HCT116 (cell line): ENCODE data around the gene DPYD. TPM values are rescaled to one million over a fixed set of nuclear protein-coding genes. Genes with fewer than 3 reads are reported as not detected.
A peak's percentile ranks its signal among the peaks of the same experiment; 100 is the strongest.

Experiments
- ATAC-seq: fragments of 200-7000 bp; cut with Tn5 transposase; 2 replicates; pipeline ENCODE4 v1.9.1; 2020; ENCODE audit warnings: mild to moderate bottlenecking, moderate library complexity
- BruUV-seq: library from RNA; stranded (reverse); fragments of 400-500 nt; replicated peaks from 2 replicates; lab custom pipeline; 2021; lab: Mats Ljungman, UMichigan
- CTCF ChIA-PET: fragments of 300-600 bp; sonication (Branson Sonifier 250); formaldehyde crosslinking; loops from one replicate; lab custom pipeline; 2021; ENCODE audit warnings: antibody characterized with exemption; lab: Charles Lee
- POLR2A ChIA-PET: fragments of 300-600, 350-600 bp; sonication (Branson Sonifier 250); formaldehyde crosslinking; loops from one replicate; lab custom pipeline; 2021; ENCODE audit warnings: antibody characterized with exemption; lab: Charles Lee
- RAD21 ChIA-PET, 2 experiments: fragments of 300-600 bp; sonication (Branson Sonifier 250); formaldehyde crosslinking; loops; one replicate each; lab custom pipeline; 2023; ENCODE audit warnings: low total read pairs in 2 of 2; ENCODE audit not compliant: uncharacterized antibody in 2 of 2, unreplicated experiment in 2 of 2, low non-redundant PET in 1 of 2; lab: Charles Lee
- DNase-seq: peaks from one replicate; pipeline ENCODE4 v3.0.0-alpha.2; 2010; ENCODE audit warnings: low read depth, low spot score
- H2AFZ ChIP-seq: fragments of 200-600 bp; shearing (Covaris generic), sonication (generic); 2 replicates; pipeline ENCODE4 v1.6.1; 2017; ENCODE audit warnings: low read depth, mixed run types, mixed read lengths, antibody characterized with exemption, low read length; ENCODE audit not compliant: poor library complexity, severe bottlenecking
- H3K27ac ChIP-seq: 2 replicates; pipeline ENCODE4 v1.5.1; 2012; ENCODE audit warnings: low read depth, low read length
- H3K27me3 ChIP-seq: fragments of 200-600 bp; sonication (generic); 2 replicates; pipeline ENCODE4 v1.6.1; 2016; ENCODE audit warnings: mixed run types, low read length, mixed read lengths; ENCODE audit not compliant: insufficient read depth
- H3K36me3 ChIP-seq, 2 experiments: fragments of 200-500 bp in 1 of 2; fragments of 200-600 bp in 1 of 2; sonication (Bioruptor generic) in 1 of 2; sonication (generic) in 1 of 2; 2 replicates each; pipeline versions ENCODE4 v1.5.1 to v1.6.1; 2014 to 2016; ENCODE audit warnings: low read length in 2 of 2, inconsistent platforms in 1 of 2, mixed read lengths in 1 of 2, mixed run types in 1 of 2; ENCODE audit not compliant: insufficient read depth in 2 of 2, control insufficient read depth in 1 of 2
- H3K4me1 ChIP-seq, 2 experiments: fragments of 200-600 bp in 1 of 2; sonication (generic) in 1 of 2; 2 replicates each; pipeline versions ENCODE4 v1.5.1 to v1.6.1; 2012 to 2017; ENCODE audit warnings: low read length in 2 of 2, inconsistent platforms in 1 of 2, mild to moderate bottlenecking in 1 of 2, mixed read lengths in 1 of 2, mixed run types in 1 of 2, moderate library complexity in 1 of 2; ENCODE audit not compliant: insufficient read depth in 2 of 2, control insufficient read depth in 1 of 2
- H3K4me2 ChIP-seq: fragments of 200-600 bp; sonication (generic); 2 replicates; pipeline ENCODE4 v1.6.1; 2017; ENCODE audit warnings: mixed run types, low read length, mixed read lengths
- H3K4me3 ChIP-seq, 2 experiments: fragments of 200-600 bp in 1 of 2; sonication (generic) in 1 of 2; replicated peaks in 1 of 2; 2 replicates each; pipeline ENCODE4 v1.5.1; 2011 to 2016; ENCODE audit warnings: low read length in 2 of 2, control low read depth in 1 of 2, low read depth in 1 of 2, mild to moderate bottlenecking in 1 of 2, mixed read lengths in 1 of 2, mixed run types in 1 of 2
- H3K79me2 ChIP-seq: fragments of 200-600 bp; sonication (generic); 2 replicates; pipeline ENCODE4 v1.6.1; 2017; ENCODE audit warnings: mild to moderate bottlenecking, mixed run types, low read length, moderate library complexity, mixed read lengths; ENCODE audit not compliant: insufficient read depth
- H3K9ac ChIP-seq: fragments of 200-600 bp; sonication (generic); 2 replicates; pipeline ENCODE4 v1.6.1; 2016; ENCODE audit warnings: low read length, mixed read lengths
- H3K9me2 ChIP-seq: fragments of 200-600 bp; sonication (generic), shearing (Covaris generic); 2 replicates; pipeline ENCODE4 v1.6.1; 2017; ENCODE audit warnings: mixed run types, mild to moderate bottlenecking, moderate library complexity; ENCODE audit not compliant: insufficient read depth
- H3K9me3 ChIP-seq, 2 experiments: fragments of 200-500 bp in 1 of 2; fragments of 200-600 bp in 1 of 2; sonication (Bioruptor generic) in 1 of 2; sonication (generic) in 1 of 2; 2 replicates each; pipeline ENCODE4 v1.6.1; 2014 to 2017; ENCODE audit warnings: low read length in 2 of 2, mixed read lengths in 2 of 2, inconsistent platforms in 1 of 2, low read depth in 1 of 2, mild to moderate bottlenecking in 1 of 2, mixed run types in 1 of 2, moderate library complexity in 1 of 2; ENCODE audit not compliant: control insufficient read depth in 1 of 2, insufficient read depth in 1 of 2
- H4K20me1 ChIP-seq: fragments of 200-600 bp; sonication (generic), shearing (Covaris generic); 2 replicates; pipeline ENCODE4 v1.6.1; 2017; ENCODE audit warnings: mixed run types, mild to moderate bottlenecking, moderate library complexity; ENCODE audit not compliant: insufficient read depth
- CBX3 ChIP-seq: IDR thresholded peaks from 2 replicates; pipeline ENCODE4 v1.6.1; 2012; ENCODE audit warnings: low read depth
- CEBPB ChIP-seq: IDR thresholded peaks from 2 replicates; pipeline ENCODE4 v1.6.1; 2012; ENCODE audit warnings: low read depth
- EGR1 ChIP-seq: IDR thresholded peaks from 2 replicates; pipeline ENCODE4 v1.6.1; 2012; ENCODE audit warnings: low read depth
- EZH2 ChIP-seq: fragments of 200-600 bp; sonication (generic); IDR thresholded peaks from 2 replicates; pipeline ENCODE4 v1.6.1; 2017; ENCODE audit warnings: antibody characterized with exemption, mixed run types
- EZH2phosphoT487 ChIP-seq: fragments of 200-600 bp; IDR thresholded peaks from 2 replicates; pipeline ENCODE4 v1.6.1; 2018; ENCODE audit warnings: antibody characterized with exemption, borderline replicate concordance
- FOSL1 ChIP-seq: IDR thresholded peaks from 2 replicates; pipeline ENCODE4 v1.6.1; 2012; ENCODE audit warnings: low read depth
- JUND ChIP-seq: IDR thresholded peaks from 2 replicates; pipeline ENCODE4 v1.6.1; 2012
- MAX ChIP-seq: IDR thresholded peaks from 2 replicates; pipeline ENCODE4 v1.6.1; 2012
- POLR2A ChIP-seq: IDR thresholded peaks from 2 replicates; pipeline ENCODE4 v1.7.0; 2011; ENCODE audit warnings: borderline replicate concordance; ENCODE audit not compliant: insufficient read depth, insufficient read length; ENCODE audit errors: extremely low read depth
- RAD21 ChIP-seq: IDR thresholded peaks from 2 replicates; pipeline ENCODE4 v1.6.1; 2012; ENCODE audit warnings: low read depth, mild to moderate bottlenecking
- SIN3A ChIP-seq: IDR thresholded peaks from 2 replicates; pipeline ENCODE4 v1.6.1; 2012; ENCODE audit warnings: low read depth
- SP1 ChIP-seq: IDR thresholded peaks from 2 replicates; pipeline ENCODE4 v1.6.1; 2012; ENCODE audit warnings: low read depth
- SRF ChIP-seq: IDR thresholded peaks from 2 replicates; pipeline ENCODE4 v1.6.1; 2012; ENCODE audit warnings: low read depth
- YY1 ChIP-seq: IDR thresholded peaks from 2 replicates; pipeline ENCODE4 v1.6.1; 2011; ENCODE audit warnings: low read length, low read depth, moderate library complexity, mild to moderate bottlenecking; ENCODE audit not compliant: insufficient replicate concordance; ENCODE audit errors: extremely low read depth
- ZFX ChIP-seq: fragments of 450-650 bp; IDR thresholded peaks from 2 replicates; pipeline ENCODE4 v1.6.1; 2017
- ZNF274 ChIP-seq: fragments of 200-500 bp; sonication (Bioruptor generic); IDR thresholded peaks from 2 replicates; pipeline ENCODE4 v1.6.1; 2014; ENCODE audit warnings: mild to moderate bottlenecking, low read depth, low read length, inconsistent platforms
- intact Hi-C: fragments of 100-400 bp; cut with micrococcal nuclease; formaldehyde crosslinking; loops from 2 replicates; pipeline ENCODE4 v1.10.0; 2022
- total RNA-seq: library from RNA; stranded (reverse); gene quantifications from one replicate; pipeline ENCODE4 v1.2.1, GENCODE V29; 2021; ENCODE audit not compliant: unreplicated experiment
- TF ChIP-seq, protein P1 (sequence below), 3 experiments: fragments of 200-600 bp in 1 of 3; sonication (generic) in 1 of 3; IDR thresholded peaks in 2 of 3; conservative IDR thresholded peaks in 1 of 3; 2 replicates each; pipeline ENCODE4 v1.5.1; 2012 to 2017; ENCODE audit warnings: low read depth in 2 of 3, low read length in 2 of 3, antibody characterized with exemption in 1 of 3, borderline replicate concordance in 1 of 3, control low read depth in 1 of 3, mild to moderate bottlenecking in 1 of 3, mixed read lengths in 1 of 3, mixed run types in 1 of 3, moderate library complexity in 1 of 3; ENCODE audit not compliant: insufficient read depth in 1 of 3
- TF ChIP-seq, protein P2 (sequence below): IDR thresholded peaks from 2 replicates; pipeline ENCODE4 v1.6.1; 2012
- TF ChIP-seq, protein P3 (sequence below): IDR thresholded peaks from 2 replicates; pipeline ENCODE4 v1.6.1; 2011; ENCODE audit warnings: mild to moderate bottlenecking, low read length, moderate library complexity; ENCODE audit not compliant: insufficient replicate concordance; ENCODE audit errors: extremely low read depth
- TF ChIP-seq, protein P4 (sequence below): IDR thresholded peaks from 2 replicates; pipeline ENCODE4 v1.6.1; 2012; ENCODE audit warnings: low read depth

Gene DPYD
- total RNA-seq, 1 experiment from 2014 or later: 1.7 TPM

GRCh38 chr1:97384294-97384968, 536.4 kb downstream of the DPYD start:
- CTCF ChIA-PET: interaction anchor here (0.7 kb wide), 1 partner anchor 22 kb away, joined by 4 read pairs; no protein-coding TSS in a partner anchor
- no TSS peak for BruUV-seq
- Histone ChIP-seq H3K36me3 (no peaks in the 10 kb centered on the region), H3K27me3 (no peaks in the 10 kb centered on the region), H3K9me2 (no peaks in the 10 kb centered on the region), H2AFZ (no peak overlapping the region), H3K9me3 (no peaks in the 10 kb centered on the region), H3K4me2 (peak overlapping the region; percentile 40), H3K4me3 (peak overlapping the region in 1 of 2 experiments; percentile 3; a peak in 1 of 4 replicates), H4K20me1 (no peaks in the 10 kb centered on the region), H3K4me1 (peaks cover 9 to 25% of the 10 kb centered on the region in 2 experiments; a peak in 3 of 4 replicates)
- RAD21 ChIA-PET: interaction anchor here in 1 of 2 experiments (0.7 kb wide), 1 partner anchor 434 kb away, joined by 3 read pairs; no protein-coding TSS in a partner anchor
- ATAC-seq (peak; percentile 83), DNase-seq (peak; percentile 54)
- intact Hi-C loops: no loop called here
- POLR2A ChIA-PET: no interaction called here
- TF ChIP-seq, protein P1, sequence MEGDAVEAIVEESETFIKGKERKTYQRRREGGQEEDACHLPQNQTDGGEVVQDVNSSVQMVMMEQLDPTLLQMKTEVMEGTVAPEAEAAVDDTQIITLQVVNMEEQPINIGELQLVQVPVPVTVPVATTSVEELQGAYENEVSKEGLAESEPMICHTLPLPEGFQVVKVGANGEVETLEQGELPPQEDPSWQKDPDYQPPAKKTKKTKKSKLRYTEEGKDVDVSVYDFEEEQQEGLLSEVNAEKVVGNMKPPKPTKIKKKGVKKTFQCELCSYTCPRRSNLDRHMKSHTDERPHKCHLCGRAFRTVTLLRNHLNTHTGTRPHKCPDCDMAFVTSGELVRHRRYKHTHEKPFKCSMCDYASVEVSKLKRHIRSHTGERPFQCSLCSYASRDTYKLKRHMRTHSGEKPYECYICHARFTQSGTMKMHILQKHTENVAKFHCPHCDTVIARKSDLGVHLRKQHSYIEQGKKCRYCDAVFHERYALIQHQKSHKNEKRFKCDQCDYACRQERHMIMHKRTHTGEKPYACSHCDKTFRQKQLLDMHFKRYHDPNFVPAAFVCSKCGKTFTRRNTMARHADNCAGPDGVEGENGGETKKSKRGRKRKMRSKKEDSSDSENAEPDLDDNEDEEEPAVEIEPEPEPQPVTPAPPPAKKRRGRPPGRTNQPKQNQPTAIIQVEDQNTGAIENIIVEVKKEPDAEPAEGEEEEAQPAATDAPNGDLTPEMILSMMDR (IDR thresholded peaks at IDR 0.05 in 2 of 3, conservative IDR thresholded peaks at IDR 0.05 in 1 of 3; ENCODE audit: borderline replicate concordance in 1 of 3, insufficient read depth in 1 of 3, low read depth in 2 of 3, low read length in 2 of 3): no peak
- TF ChIP-seq SP1: peak; percentile 69
- no peak for TF ChIP-seq EZH2
- peak; percentile 75 for TF ChIP-seq FOSL1
- no peak for TF ChIP-seq RAD21
- peak; percentile 12; the same call in 1 of the 2 replicates for TF ChIP-seq EGR1
- TF ChIP-seq CEBPB: peak; percentile 61
- TF ChIP-seq ZFX: no peak
- TF ChIP-seq, protein P2, sequence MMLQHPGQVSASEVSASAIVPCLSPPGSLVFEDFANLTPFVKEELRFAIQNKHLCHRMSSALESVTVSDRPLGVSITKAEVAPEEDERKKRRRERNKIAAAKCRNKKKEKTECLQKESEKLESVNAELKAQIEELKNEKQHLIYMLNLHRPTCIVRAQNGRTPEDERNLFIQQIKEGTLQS: peak; percentile 39; the same call in 1 of the 2 replicates
- peak; percentile 63 for TF ChIP-seq SRF
- TF ChIP-seq CBX3: peak; percentile 38; the same call in 1 of the 2 replicates
- TF ChIP-seq EZH2phosphoT487: no peak
- no peak for TF ChIP-seq ZNF274
- no peak for TF ChIP-seq MAX
- TF ChIP-seq, protein P3, sequence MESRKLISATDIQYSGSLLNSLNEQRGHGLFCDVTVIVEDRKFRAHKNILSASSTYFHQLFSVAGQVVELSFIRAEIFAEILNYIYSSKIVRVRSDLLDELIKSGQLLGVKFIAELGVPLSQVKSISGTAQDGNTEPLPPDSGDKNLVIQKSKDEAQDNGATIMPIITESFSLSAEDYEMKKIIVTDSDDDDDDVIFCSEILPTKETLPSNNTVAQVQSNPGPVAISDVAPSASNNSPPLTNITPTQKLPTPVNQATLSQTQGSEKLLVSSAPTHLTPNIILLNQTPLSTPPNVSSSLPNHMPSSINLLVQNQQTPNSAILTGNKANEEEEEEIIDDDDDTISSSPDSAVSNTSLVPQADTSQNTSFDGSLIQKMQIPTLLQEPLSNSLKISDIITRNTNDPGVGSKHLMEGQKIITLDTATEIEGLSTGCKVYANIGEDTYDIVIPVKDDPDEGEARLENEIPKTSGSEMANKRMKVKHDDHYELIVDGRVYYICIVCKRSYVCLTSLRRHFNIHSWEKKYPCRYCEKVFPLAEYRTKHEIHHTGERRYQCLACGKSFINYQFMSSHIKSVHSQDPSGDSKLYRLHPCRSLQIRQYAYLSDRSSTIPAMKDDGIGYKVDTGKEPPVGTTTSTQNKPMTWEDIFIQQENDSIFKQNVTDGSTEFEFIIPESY: no peak
- TF ChIP-seq YY1: no peak
- peak; percentile 76 for TF ChIP-seq JUND
- no peak for TF ChIP-seq POLR2A
- peak; percentile 53; the same call in 1 of the 2 replicates for TF ChIP-seq SIN3A
- TF ChIP-seq, protein P4, sequence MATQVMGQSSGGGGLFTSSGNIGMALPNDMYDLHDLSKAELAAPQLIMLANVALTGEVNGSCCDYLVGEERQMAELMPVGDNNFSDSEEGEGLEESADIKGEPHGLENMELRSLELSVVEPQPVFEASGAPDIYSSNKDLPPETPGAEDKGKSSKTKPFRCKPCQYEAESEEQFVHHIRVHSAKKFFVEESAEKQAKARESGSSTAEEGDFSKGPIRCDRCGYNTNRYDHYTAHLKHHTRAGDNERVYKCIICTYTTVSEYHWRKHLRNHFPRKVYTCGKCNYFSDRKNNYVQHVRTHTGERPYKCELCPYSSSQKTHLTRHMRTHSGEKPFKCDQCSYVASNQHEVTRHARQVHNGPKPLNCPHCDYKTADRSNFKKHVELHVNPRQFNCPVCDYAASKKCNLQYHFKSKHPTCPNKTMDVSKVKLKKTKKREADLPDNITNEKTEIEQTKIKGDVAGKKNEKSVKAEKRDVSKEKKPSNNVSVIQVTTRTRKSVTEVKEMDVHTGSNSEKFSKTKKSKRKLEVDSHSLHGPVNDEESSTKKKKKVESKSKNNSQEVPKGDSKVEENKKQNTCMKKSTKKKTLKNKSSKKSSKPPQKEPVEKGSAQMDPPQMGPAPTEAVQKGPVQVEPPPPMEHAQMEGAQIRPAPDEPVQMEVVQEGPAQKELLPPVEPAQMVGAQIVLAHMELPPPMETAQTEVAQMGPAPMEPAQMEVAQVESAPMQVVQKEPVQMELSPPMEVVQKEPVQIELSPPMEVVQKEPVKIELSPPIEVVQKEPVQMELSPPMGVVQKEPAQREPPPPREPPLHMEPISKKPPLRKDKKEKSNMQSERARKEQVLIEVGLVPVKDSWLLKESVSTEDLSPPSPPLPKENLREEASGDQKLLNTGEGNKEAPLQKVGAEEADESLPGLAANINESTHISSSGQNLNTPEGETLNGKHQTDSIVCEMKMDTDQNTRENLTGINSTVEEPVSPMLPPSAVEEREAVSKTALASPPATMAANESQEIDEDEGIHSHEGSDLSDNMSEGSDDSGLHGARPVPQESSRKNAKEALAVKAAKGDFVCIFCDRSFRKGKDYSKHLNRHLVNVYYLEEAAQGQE: no peak
- TF ChIP-seq, all 23 proteins: peak for 9
- Histone ChIP-seq H3K9ac (no peak overlapping the region), H3K27ac (no peak overlapping the region), H3K79me2 (no peaks in the 10 kb centered on the region)
